B cell (primary cell): Measurements from ENCODE around the gene KLF16. TPM values are rescaled to one million over a fixed set of nuclear protein-coding genes. Genes with fewer than 3 reads are reported as not detected.

ENCODE experiments used
- ATAC-seq: fragments of 200-7000 bp; cut with Tn5 transposase; one replicate; pipeline ENCODE4 v1.10.0; 2021; ENCODE audit warnings: low read depth, mild to moderate bottlenecking, moderate number of reproducible peaks, moderate library complexity
- CTCF ChIA-PET: fragments of 350-600 bp; sonication (Branson Sonifier 250); formaldehyde crosslinking; loops from one replicate; lab custom pipeline; 2021; ENCODE audit warnings: antibody characterized with exemption, inconsistent platforms; lab: Charles Lee
- POLR2A ChIA-PET: fragments of 350-600 bp; sonication (Branson Sonifier 250); formaldehyde crosslinking; loops from one replicate; lab custom pipeline; 2021; ENCODE audit warnings: antibody characterized with exemption; lab: Charles Lee
- DNase-seq: peaks from one replicate; pipeline ENCODE4 v3.0.0; 2013
- H2AFZ ChIP-seq: 2 replicates; pipeline ENCODE4 v1.6.1; 2012; ENCODE audit warnings: mild to moderate bottlenecking, low read depth, low read length; ENCODE audit not compliant: insufficient read depth, poor library complexity, severe bottlenecking
- H3K27ac ChIP-seq, 2 donors: 1 replicate in 1 of 2; 2 replicates in 1 of 2; pipeline ENCODE4 v1.5.1; 2012 to 2013; ENCODE audit warnings: low read length in 2 of 2, mild to moderate bottlenecking in 2 of 2, moderate library complexity in 1 of 2
- H3K27me3 ChIP-seq, 4 experiments: fragments of 200-600 bp in 1 of 4; sonication (generic) in 1 of 4; replicated peaks in 1 of 4; 1 replicate in 2 of 4; 2 replicates in 2 of 4; pipeline versions ENCODE4 v1.6.1 to v1.7.0; 2013 to 2016; ENCODE audit warnings: low read length in 3 of 4, mild to moderate bottlenecking in 2 of 4, mixed read lengths in 1 of 4, moderate library complexity in 1 of 4; ENCODE audit not compliant: insufficient read depth in 4 of 4, control insufficient read depth in 3 of 4; ENCODE audit errors: control extremely low read depth in 1 of 4
- H3K36me3 ChIP-seq, 2 experiments: replicated peaks in 1 of 2; 1 replicate in 1 of 2; 2 replicates in 1 of 2; pipeline versions ENCODE4 v1.6.1 to v1.7.1; 2013; ENCODE audit warnings: low read length in 1 of 2; ENCODE audit not compliant: insufficient read depth in 2 of 2, control insufficient read depth in 1 of 2; ENCODE audit errors: control extremely low read depth in 1 of 2, extremely low read depth in 1 of 2
- H3K4me1 ChIP-seq, 2 donors: fragments of 200-600 bp in 1 of 2; sonication (generic) in 1 of 2; 1 replicate in 1 of 2; 2 replicates in 1 of 2; pipeline versions ENCODE4 v1.5.1 to v1.6.1; 2013 to 2017; ENCODE audit warnings: low read length in 2 of 2; ENCODE audit not compliant: control insufficient read depth in 2 of 2, insufficient read depth in 2 of 2
- H3K4me2 ChIP-seq: replicated peaks from 2 replicates; pipeline ENCODE3; 2012; ENCODE audit warnings: mild to moderate bottlenecking, low read depth, low read length; ENCODE audit not compliant: poor library complexity, severe bottlenecking
- H3K4me3 ChIP-seq, 5 experiments: fragments of 200-600 bp in 1 of 5; sonication (generic) in 1 of 5; 1 replicate in 3 of 5; 2 replicates in 2 of 5; pipeline versions ENCODE4 v1.5.1 to v1.7.0; 2011 to 2016; ENCODE audit warnings: low read length in 4 of 5, mild to moderate bottlenecking in 4 of 5, low read depth in 2 of 5, control low read depth in 1 of 5, moderate library complexity in 1 of 5; ENCODE audit not compliant: insufficient read depth in 1 of 5; ENCODE audit errors: control extremely low read depth in 1 of 5, extremely low read depth in 1 of 5
- H3K79me2 ChIP-seq: fragments of 200-600 bp; sonication (generic); one replicate; pipeline ENCODE4 v1.6.0; 2016; ENCODE audit warnings: low read length; ENCODE audit not compliant: control insufficient read depth, insufficient read depth
- H3K9ac ChIP-seq: fragments of 200-600 bp; sonication (generic); 2 replicates; pipeline ENCODE4 v1.6.1; 2017; ENCODE audit warnings: mild to moderate bottlenecking, low read length, moderate library complexity
- H3K9me3 ChIP-seq, 3 donors: one replicate each; pipeline versions ENCODE4 v1.6.1 to v1.7.1; 2013; ENCODE audit warnings: low read length in 2 of 3; ENCODE audit not compliant: control insufficient read depth in 2 of 3, insufficient read depth in 1 of 3; ENCODE audit errors: control extremely low read depth in 1 of 3
- H4K20me1 ChIP-seq: 2 replicates; pipeline ENCODE4 v1.6.0; 2012; ENCODE audit warnings: mild to moderate bottlenecking, low read length; ENCODE audit not compliant: insufficient read depth, control insufficient read depth, poor library complexity, severe bottlenecking
- H3K27ac Mint-ChIP-seq: one replicate; pipeline ENCODE4 v1.8.0; 2021; ENCODE audit warnings: mixed read lengths
- H3K27me3 Mint-ChIP-seq: one replicate; pipeline ENCODE4 v1.8.0; 2021; ENCODE audit warnings: mixed read lengths
- H3K4me1 Mint-ChIP-seq: one replicate; pipeline ENCODE4 v1.8.0; 2021; ENCODE audit warnings: mixed read lengths
- H3K4me3 Mint-ChIP-seq: one replicate; pipeline ENCODE4 v1.8.0; 2021; ENCODE audit warnings: mixed read lengths
- H3K9me3 Mint-ChIP-seq: one replicate; pipeline ENCODE4 v1.8.0; 2022; ENCODE audit warnings: mixed read lengths; ENCODE audit not compliant: insufficient read depth
- EZH2 ChIP-seq: IDR thresholded peaks from 2 replicates; pipeline ENCODE4 v1.6.1; 2012; ENCODE audit warnings: borderline replicate concordance, low read depth, mild to moderate bottlenecking, moderate library complexity, low read length; ENCODE audit not compliant: insufficient read depth, poor library complexity, severe bottlenecking
- WGBS: methylation state at CpG from one replicate; pipeline ENCODE4 v1.1.5; 2013; ENCODE audit warnings: missing lambda C conversion rate; ENCODE audit not compliant: insufficient coverage; 5-methylcytosine and 5-hydroxymethylcytosine counted together
- intact Hi-C: fragments of 100-400 bp; cut with micrococcal nuclease; formaldehyde crosslinking; loops from one replicate; pipeline ENCODE4 v1.10.0; 2022
- polyA plus RNA-seq: library from polyadenylated mRNA; depleted of rRNA; stranded (reverse); fragments of >200 nt; gene quantifications from 2 replicates; pipeline ENCODE4 v1.2.3, GENCODE V29; 2012
- total RNA-seq, 2 donors: library from RNA; stranded (reverse); fragments of 120-200 nt in 1 of 2; gene quantifications; 1 replicate in 1 of 2; 2 replicates in 1 of 2; pipeline versions ENCODE4 v1.2.3 to v1.2.4, GENCODE V29; 2013 to 2022
- TF ChIP-seq, protein P1 (sequence below): fragments of 200-600 bp; IDR thresholded peaks from one replicate; pipeline ENCODE4 v1.8.0; 2022; ENCODE audit warnings: antibody characterized with exemption, mild to moderate bottlenecking

Gene KLF16
- total and polyA plus RNA-seq, 2 donors (not counting 1 experiment from before 2014, with no cell fraction given), result 29.7 to 49.0 TPM

DNA sequence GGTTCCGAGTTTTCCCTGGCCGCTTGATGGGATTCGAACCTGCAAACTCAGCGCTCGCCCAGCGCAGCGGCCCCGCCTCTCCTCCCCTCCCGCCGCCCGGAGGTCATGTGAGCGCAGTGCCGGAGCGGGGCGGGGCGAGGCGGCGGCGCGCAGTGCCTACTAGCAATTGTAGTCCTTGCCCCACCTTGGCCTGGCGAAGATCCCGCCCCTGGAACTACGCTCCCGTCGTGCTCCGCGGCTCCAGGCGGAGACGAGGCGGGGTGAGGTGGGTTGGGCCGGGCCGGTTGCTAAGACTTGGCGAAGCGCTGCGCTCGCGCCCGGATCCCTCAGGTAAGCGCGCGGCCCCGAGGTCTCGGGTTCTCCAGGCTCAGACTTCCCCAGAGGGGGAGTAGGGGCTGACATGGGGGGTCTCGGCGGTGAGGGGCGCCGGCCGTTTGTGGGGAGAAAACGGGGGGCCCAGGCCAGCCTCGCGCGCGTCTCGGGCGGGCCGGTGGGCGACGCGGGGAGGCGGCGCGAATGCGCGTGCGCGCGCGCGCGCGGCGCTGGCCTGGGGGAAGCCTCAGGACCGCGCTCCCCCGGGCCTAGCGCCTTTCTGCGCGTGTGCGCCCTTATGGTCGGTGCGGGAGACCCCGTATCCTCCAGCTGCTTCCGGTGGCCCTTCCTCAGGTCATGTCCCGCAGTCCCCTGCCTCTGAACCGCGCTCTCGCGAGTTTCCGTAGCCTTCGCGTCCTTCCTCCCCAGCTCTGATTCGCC, 41.9 kb upstream of the KLF16 start, which contains the start of the genes ADAT3 and SCAMP4:
Gene ADAT3 (plus strand): TSS at position 290 of the 753 bp plus-strand sequence. CDS start 6,649 bp downstream, outside the sequence.
Gene SCAMP4 (plus strand): TSS at position 290 of the 753 bp plus-strand sequence. CDS start 9,621 bp downstream, outside the sequence.
- peak within 1 kb of the TSS; percentile 8 to 75 (median 66) for H3K4me3 ChIP-seq
- ATAC-seq, result peak; percentile 92
- Mint-ChIP-seq H3K9me3 (no peaks in the 10 kb centered on the region), H3K27ac (peak within 1 kb of the TSS; percentile 96), H3K4me1 (peaks cover 50% of the 10 kb centered on the region), H3K27me3 (no peaks in the 10 kb centered on the region), H3K4me3 (peak within 1 kb of the TSS; percentile 90)
- peaks cover 0 to 2% (median 0%) of the 10 kb centered on the region in 3 donors for H3K9me3 ChIP-seq
- peaks cover 43% of the 10 kb centered on the region for H4K20me1 ChIP-seq
- no peak for TF ChIP-seq EZH2
- TF ChIP-seq, protein P1, sequence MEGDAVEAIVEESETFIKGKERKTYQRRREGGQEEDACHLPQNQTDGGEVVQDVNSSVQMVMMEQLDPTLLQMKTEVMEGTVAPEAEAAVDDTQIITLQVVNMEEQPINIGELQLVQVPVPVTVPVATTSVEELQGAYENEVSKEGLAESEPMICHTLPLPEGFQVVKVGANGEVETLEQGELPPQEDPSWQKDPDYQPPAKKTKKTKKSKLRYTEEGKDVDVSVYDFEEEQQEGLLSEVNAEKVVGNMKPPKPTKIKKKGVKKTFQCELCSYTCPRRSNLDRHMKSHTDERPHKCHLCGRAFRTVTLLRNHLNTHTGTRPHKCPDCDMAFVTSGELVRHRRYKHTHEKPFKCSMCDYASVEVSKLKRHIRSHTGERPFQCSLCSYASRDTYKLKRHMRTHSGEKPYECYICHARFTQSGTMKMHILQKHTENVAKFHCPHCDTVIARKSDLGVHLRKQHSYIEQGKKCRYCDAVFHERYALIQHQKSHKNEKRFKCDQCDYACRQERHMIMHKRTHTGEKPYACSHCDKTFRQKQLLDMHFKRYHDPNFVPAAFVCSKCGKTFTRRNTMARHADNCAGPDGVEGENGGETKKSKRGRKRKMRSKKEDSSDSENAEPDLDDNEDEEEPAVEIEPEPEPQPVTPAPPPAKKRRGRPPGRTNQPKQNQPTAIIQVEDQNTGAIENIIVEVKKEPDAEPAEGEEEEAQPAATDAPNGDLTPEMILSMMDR, result no peak
- peak within 1 kb of the TSS; percentile 77 for H3K9ac ChIP-seq
- intact Hi-C loops, result loop anchor here (1.0 to 10.0 kb wide), 7 partner anchors 8 to 190 kb away; partner anchors contain the start of genes ABHD17A, IZUMO4, MOB3A and REXO1
- WGBS, result under 1% methylated on average over 92 of the region's 92 CpGs
- peaks cover 48 to 70% of the 10 kb centered on the region in 2 donors for H3K4me1 ChIP-seq
- H2AFZ ChIP-seq, result peak within 1 kb of the TSS; percentile 63
- ChIA-PET POLR2A (interaction anchor here (1.1 to 4.1 kb wide), 4 partner anchors 9 to 142 kb away, joined by 3 to 24 read pairs (median 3); no protein-coding TSS in a partner anchor), CTCF (interaction anchor here (0.9 to 2.0 kb wide), 4 partner anchors 8 to 41 kb away, joined by 3 to 8 read pairs (median 6); no protein-coding TSS in a partner anchor)
- peak; percentile 98 for DNase-seq
- H3K36me3 ChIP-seq, result no peaks in the 10 kb centered on the region
- H3K27ac ChIP-seq, result peak within 1 kb of the TSS; percentile 78 to 90
- H3K4me2 ChIP-seq, result peak within 1 kb of the TSS; percentile 88
- H3K79me2 ChIP-seq, result peaks cover 48% of the 10 kb centered on the region
- no peaks in the 10 kb centered on the region for H3K27me3 ChIP-seq
